ENCODE measurements around the gene FXN.

- TF ChIP-seq ZBTB33 (IDR thresholded peaks at IDR 0.05) (no peak), EGR1 (IDR thresholded peaks at IDR 0.05; ENCODE audit: low read depth in 2 of 2) (no peak), NR2F2 (IDR thresholded peaks at IDR 0.05) (peak; percentile 23), YY1 (IDR thresholded peaks at IDR 0.05) (no peak), MAX (IDR thresholded peaks at IDR 0.05) (no peak), JUND (IDR thresholded peaks at IDR 0.05) (no peak), RAD21 (IDR thresholded peaks at IDR 0.05) (no peak), TAF1 (conservative IDR thresholded peaks at IDR 0.05) (no peak)
- TF ChIP-seq, protein P1, sequence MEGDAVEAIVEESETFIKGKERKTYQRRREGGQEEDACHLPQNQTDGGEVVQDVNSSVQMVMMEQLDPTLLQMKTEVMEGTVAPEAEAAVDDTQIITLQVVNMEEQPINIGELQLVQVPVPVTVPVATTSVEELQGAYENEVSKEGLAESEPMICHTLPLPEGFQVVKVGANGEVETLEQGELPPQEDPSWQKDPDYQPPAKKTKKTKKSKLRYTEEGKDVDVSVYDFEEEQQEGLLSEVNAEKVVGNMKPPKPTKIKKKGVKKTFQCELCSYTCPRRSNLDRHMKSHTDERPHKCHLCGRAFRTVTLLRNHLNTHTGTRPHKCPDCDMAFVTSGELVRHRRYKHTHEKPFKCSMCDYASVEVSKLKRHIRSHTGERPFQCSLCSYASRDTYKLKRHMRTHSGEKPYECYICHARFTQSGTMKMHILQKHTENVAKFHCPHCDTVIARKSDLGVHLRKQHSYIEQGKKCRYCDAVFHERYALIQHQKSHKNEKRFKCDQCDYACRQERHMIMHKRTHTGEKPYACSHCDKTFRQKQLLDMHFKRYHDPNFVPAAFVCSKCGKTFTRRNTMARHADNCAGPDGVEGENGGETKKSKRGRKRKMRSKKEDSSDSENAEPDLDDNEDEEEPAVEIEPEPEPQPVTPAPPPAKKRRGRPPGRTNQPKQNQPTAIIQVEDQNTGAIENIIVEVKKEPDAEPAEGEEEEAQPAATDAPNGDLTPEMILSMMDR (IDR thresholded peaks at IDR 0.05; ENCODE audit: low read depth, low read length, missing input control) = no peak
Measured at GRCh38 chr9:69122549-69123141, 87.1 kb downstream of the FXN start.
